Omental fat pad (tissue), 4 donors: ENCODE results near the gene MRPL21. TPM values are rescaled to one million over a fixed set of nuclear protein-coding genes. Genes with fewer than 3 reads are reported as not detected.
A peak's percentile ranks its signal among the peaks of the same experiment; 100 is the strongest.

Experiments
- ATAC-seq: fragments of 150-250 bp; one replicate; pipeline ENCODE4 v1.9.1; 2016; ENCODE audit warnings: mild to moderate bottlenecking, moderate library complexity; ENCODE audit not compliant: low FRiP score
- DNase-seq: peaks from one replicate; pipeline ENCODE4 v3.0.0-alpha.2; 2019; ENCODE audit warnings: low spot score
- total RNA-seq, 4 donors: library from RNA; depleted of rRNA; stranded (reverse); fragments of >200 nt; gene quantifications; one replicate each; pipeline ENCODE4 v1.1.0, GENCODE V29; 2016
- TF ChIP-seq, protein P1 (sequence below), 3 donors: fragments of 450-650 bp; IDR thresholded peaks; one replicate each; pipeline ENCODE4 v1.5.1; 2016 to 2017; ENCODE audit warnings: antibody characterized with exemption in 3 of 3, mild to moderate bottlenecking in 3 of 3, moderate library complexity in 2 of 3

Gene MRPL21
- total RNA-seq, 4 donors from 2014 or later = 31.8 to 57.5 (median 39.1) TPM

DNA sequence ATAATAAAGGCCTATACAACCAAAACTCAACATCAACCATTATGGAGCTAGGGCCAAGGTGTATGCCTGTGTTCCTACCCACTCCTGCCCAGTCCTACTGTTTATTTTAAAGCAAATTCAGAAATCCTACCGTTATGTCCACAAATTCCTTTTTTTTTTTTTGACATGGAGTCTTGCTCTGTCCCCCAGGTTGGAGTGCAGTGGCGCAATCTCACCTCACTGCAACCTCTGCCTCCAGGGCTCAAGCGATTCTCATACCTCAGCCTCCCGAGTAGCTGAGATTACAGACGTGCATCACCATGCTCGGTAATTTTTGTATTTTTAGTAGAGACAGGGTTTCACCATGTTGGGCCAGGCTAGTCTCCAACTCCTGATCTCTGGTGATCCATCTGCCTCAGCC, 58.8 kb downstream of the MRPL21 start:
- ATAC-seq = no peak
- no peak for DNase-seq

DNA sequence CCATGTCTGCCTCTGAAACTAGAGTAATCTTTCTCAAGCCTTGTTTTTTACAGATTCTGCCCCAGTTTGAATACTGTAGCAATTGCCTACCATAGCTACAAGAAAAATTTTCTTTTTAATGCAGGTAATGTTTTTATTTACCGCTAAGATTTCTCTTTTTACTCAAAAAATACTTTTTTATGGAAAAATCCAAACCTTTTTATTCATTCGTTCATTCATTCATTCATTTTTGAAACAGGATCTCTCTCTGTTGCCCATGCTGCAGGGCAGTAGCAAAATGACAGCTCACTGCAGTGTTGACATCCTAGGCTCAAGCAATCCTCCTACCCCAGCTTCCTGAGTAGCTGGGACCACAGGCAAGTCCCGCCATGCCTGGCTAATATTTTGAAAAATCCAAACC, 59.3 kb downstream of the MRPL21 start:
- DNase-seq = no peak
- no peak for ATAC-seq
- TF ChIP-seq, protein P1, sequence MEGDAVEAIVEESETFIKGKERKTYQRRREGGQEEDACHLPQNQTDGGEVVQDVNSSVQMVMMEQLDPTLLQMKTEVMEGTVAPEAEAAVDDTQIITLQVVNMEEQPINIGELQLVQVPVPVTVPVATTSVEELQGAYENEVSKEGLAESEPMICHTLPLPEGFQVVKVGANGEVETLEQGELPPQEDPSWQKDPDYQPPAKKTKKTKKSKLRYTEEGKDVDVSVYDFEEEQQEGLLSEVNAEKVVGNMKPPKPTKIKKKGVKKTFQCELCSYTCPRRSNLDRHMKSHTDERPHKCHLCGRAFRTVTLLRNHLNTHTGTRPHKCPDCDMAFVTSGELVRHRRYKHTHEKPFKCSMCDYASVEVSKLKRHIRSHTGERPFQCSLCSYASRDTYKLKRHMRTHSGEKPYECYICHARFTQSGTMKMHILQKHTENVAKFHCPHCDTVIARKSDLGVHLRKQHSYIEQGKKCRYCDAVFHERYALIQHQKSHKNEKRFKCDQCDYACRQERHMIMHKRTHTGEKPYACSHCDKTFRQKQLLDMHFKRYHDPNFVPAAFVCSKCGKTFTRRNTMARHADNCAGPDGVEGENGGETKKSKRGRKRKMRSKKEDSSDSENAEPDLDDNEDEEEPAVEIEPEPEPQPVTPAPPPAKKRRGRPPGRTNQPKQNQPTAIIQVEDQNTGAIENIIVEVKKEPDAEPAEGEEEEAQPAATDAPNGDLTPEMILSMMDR (IDR thresholded peaks at IDR 0.05) = no peak

More for the DNA sequence above, 58.8 kb downstream of the MRPL21 start:
- TF ChIP-seq, protein P1 (IDR thresholded peaks at IDR 0.05) = no peak

DNA sequence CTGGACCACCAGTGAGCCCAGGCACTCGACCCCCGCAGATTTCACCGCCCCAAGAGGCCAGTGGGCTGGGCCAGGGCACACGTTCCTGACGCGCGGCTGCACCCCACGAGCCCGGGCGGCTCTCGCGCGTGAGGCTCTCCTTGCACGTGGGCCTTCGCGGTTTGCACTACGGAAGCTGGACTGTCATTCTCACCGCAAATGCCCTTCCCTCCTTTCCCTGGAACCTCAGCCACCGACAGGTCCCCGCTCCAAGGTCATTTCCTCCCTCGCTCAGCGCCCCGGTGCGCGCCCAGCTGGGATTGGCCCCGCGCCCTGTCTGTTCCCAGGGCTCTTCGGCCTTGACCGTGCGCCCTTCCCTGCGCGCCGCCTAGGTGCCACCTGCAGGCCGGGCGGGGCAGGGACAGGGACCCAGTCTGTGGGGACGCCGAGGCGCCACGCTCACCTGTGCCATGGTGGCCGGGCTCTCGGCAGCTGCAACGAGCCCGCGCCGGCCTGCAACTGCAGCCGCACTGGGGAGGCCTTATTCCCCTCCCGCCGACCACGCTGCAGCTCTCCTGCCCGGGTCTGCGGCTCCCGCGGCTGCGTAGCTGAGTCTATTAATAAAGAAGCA, 59.8 kb downstream of the MRPL21 start:
- TF ChIP-seq, protein P1 (IDR thresholded peaks at IDR 0.05) = no peak
- DNase-seq (no peak), ATAC-seq (no peak)

DNA sequence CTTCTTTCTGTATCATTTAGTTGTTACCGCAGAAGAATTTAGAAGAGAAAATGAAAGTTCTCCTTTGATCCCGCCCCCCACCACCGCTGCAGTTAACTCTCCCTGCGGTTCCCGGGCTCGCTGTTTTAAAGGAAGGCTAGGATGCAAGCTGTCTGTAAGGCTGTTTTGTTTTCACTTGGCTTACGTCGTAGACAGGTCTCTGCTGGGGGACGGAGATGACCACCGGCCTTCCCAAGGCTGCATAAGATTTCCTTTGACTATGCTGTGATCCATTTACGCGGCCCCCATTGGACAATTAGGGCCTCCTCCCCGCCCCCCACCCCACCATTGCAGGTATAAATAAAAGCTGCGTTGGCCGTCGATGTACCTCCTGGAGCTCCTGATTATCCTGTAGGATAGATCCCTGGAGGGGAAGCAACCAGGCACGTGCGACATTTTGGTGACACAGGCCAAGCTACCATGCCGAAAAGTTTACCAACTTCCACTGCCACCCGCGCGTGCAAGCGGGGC, 60.5 kb downstream of the MRPL21 start:
- ATAC-seq = no peak
- TF ChIP-seq, protein P1 (IDR thresholded peaks at IDR 0.05) = no peak
- no peak for DNase-seq

DNA sequence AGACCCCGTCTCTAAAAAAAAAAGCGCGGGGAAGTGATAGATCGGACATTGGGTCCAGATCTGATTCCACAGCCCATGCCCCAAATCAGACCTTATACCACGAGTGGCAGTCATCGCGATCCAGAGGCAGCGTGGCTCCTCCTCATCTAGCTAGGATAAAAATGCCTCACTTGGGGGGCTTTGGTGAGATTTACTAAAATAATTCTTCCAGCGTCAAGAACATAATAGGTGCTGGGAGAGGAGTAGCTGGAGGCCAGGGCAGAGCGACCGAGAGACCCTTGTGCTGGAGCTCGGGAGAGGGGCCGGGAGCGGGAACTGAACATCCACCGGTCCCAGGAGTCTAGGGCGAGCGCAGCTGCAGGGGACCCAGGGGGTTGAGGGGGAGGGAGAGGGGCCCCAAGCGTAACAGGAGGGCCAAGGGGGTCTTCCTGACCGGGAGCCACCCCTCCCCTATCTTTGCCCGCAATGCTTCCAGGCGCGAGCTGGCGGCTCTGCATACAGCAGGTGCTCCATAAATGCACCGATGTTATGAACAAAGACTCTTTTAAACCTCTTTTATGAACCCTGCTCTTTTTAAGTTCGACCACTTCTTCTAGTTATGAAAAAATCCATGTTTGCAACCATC, 61.1 kb downstream of the MRPL21 start:
- no peak for DNase-seq
- TF ChIP-seq, protein P1 (IDR thresholded peaks at IDR 0.05) = no peak
- no peak for ATAC-seq

DNA sequence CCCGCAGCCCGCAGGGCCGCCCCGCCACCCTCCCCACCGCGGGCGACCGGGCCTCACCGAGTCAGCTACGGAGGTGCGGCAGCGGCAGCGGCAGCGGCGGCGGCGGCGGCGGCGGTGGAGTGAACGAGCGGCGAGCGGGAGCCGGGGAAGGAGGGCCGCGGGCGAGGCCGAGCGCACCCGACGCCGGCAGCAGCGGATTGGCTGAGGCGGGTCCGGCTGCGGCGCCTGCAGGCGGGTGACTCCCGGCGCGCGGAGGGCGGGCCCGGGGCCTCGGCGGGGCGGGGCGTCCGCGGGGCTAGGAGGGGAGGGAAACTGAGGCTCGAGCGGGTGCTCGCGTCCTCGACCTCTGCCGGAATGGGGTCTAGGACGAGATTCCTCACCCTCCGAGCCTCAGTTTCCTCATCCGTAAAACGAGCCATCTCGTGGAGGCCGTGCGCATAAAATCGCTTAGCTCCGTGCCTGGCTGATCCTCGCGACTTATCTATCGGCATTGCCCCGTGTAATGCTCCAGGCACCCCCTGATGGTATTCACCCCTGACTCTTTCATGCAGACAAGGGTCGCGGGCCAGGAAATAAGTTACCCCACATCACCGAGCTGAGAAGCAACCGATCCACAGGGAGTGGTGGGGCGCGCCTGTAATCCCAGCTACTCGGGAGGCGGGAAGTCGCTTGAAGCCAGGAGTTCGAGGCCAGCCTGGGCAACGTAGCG, 61.8 kb downstream of the MRPL21 start, which contains the start of gene CPT1A:
Gene CPT1A (minus strand): TSS at position 199 of the 709 bp plus-strand sequence. CDS start 26,442 bp downstream, outside the sequence.
- DNase-seq (no peak), ATAC-seq (peak; percentile 41)
- TF ChIP-seq, protein P1 (IDR thresholded peaks at IDR 0.05) = no peak

Other genes starting within 250 kb of the MRPL21 start
- 1 to 10 TPM in 1 of 4 donors, not detected in 3; 2.0 TPM for gene GAL, start 219.3 kb downstream of the MRPL21 start, total RNA-seq
- 1 to 10 TPM in 1 of 4 donors, under 1 TPM in 3; 0.36 to 2.2 (median 0.47) TPM for gene TESMIN, start 152.3 kb downstream of the MRPL21 start, total RNA-seq
- gene CPT1A, start 61.9 kb downstream of the MRPL21 start, total RNA-seq = 10 to 100 TPM; 36.1 to 54.9 (median 48.2) TPM
- 10 to 100 TPM in 3 of 4 donors, 1 to 10 TPM in 1; 8.7 to 23.4 (median 13.8) TPM for gene IGHMBP2, start 59 bp upstream of the MRPL21 start, total RNA-seq
- not detected for gene MRGPRD, start 77.2 kb upstream of the MRPL21 start, total RNA-seq
- 10 to 100 TPM; 27.8 to 59.4 (median 54.5) TPM for gene MRGPRF, start 109.4 kb upstream of the MRPL21 start, total RNA-seq
- gene TPCN2, start 145.1 kb upstream of the MRPL21 start, total RNA-seq = 10 to 100 TPM; 11.8 to 23.3 (median 15.4) TPM